LNCAP (cell line): ENCODE measurements around the gene TRPC4AP.

Experiments
- CTCF ChIP-seq: fragments of 450-650 bp; IDR thresholded peaks from 2 replicates; pipeline ENCODE4 v1.5.1; 2017; ENCODE audit warnings: mild to moderate bottlenecking

TRPC4AP gene

GRCh38 chr20:34999782-35000181 is 92.8 kb downstream of the TRPC4AP start:
- TF ChIP-seq CTCF, result no peak

GRCh38 chr20:34999021-34999451 is 93.6 kb downstream of the TRPC4AP start:
- TF ChIP-seq CTCF, result no peak

GRCh38 chr20:34998331-34998950 is 94.2 kb downstream of the TRPC4AP start:
- TF ChIP-seq CTCF, result no peak

GRCh38 chr20:34997774-34998173 is 94.8 kb downstream of the TRPC4AP start:
- no peak for TF ChIP-seq CTCF

GRCh38 chr20:34997131-34997561 is 95.5 kb downstream of the TRPC4AP start:
- TF ChIP-seq CTCF, result no peak

- TF ChIP-seq CTCF, result no peak
These were observed 96.2 kb downstream of the TRPC4AP start for GRCh38 chr20:34996243-34997028.

GRCh38 chr20:34995696-34996095 is 96.9 kb downstream of the TRPC4AP start:
- no peak for TF ChIP-seq CTCF
